ENCODE measurements around the gene ZSCAN32.

Gene ZSCAN32

GRCh38 chr16:3355589-3355988 lies 45.2 kb downstream of the ZSCAN32 start, which contains the start of gene OR2C1:
Gene OR2C1 (plus strand): TSS chr16:3355889. CDS start chr16:3355941, 52 bp downstream.
- DNase-seq, result no peak

DNA sequence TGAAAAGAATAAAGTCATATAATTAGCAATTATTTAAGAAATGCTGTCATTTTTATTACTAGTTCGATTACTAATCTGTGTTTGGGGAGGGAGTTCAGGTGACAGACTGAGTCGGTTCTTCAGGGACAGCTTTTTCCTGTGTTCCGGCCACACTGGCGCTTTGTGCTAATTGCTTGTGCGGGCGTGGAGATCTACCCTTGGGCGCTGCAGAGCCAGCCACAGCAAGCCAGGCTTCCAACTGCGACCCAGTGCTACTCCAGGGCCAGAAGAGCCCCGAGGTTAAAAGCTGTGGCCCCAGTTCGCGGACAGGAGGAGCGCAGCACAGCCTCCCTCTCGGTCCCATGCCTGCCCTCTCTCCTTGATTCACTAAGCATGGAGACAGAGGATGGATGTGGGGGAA lies 51.6 kb downstream of the ZSCAN32 start:
- DNase-seq, result no peak

- DNase-seq, result no peak
Observed at GRCh38 chr16:3348547-3349167, 52.1 kb downstream of the ZSCAN32 start.

- no peak for DNase-seq
Observed at GRCh38 chr16:3347586-3347985, 53.2 kb downstream of the ZSCAN32 start.

DNA sequence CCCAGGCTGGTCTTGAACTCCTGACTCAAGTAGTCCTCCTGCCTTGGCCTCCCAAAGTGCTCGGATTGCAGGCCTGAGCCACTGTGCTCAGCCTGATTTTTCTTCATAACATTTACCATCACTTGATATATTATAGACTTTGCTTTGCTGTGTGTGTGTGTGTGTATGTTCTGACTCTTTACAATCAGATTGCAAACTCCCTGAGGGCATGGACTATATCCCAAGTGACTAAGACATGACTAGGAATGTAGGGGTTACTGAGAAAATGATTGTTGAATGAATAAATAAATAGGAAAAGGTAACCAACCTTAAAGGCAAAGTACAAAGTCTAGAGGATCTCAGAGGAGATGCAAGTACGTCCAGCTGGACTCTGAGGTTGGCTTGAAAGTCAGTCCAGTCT lies 54.8 kb downstream of the ZSCAN32 start:
- DNase-seq, result no peak
